OCI-LY7 (cell line): Measurements from ENCODE around the gene PRR14.

ENCODE experiments used
- EZH2phosphoT487 ChIP-seq: fragments of 200-600 bp; sonication (generic); IDR thresholded peaks from 2 replicates; pipeline ENCODE4 v1.6.1; 2018; ENCODE audit warnings: low read depth, borderline replicate concordance, mild to moderate bottlenecking, mixed run types, antibody characterized with exemption, low read length, moderate library complexity, mixed read lengths
- TF ChIP-seq, protein P1 (sequence below): fragments of 200-600 bp; sonication (generic); conservative IDR thresholded peaks from 2 replicates; pipeline ENCODE4 v1.5.1; 2014; ENCODE audit warnings: mild to moderate bottlenecking, antibody characterized with exemption, low read length, moderate library complexity, mixed read lengths

DNA sequence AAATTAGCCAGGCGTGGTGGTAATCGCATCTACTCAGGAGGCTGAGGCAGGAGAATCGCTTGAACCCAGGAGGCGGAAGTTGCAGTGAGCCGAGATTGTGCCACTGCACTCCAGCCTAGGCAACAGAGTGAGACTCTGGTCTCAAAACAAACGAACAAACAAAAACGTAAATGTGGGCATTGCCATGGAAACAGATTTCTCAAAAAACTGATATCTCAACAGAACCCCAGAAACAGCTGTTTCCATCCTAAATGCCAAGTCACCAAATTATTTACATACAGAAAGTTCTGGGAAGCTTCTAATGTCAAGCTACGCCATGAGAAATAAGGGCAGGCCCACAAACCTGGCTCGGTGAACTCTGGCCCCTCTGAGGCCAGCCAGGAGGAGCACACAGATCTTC, 24.5 kb upstream of the PRR14 start:
- TF ChIP-seq, protein P1, sequence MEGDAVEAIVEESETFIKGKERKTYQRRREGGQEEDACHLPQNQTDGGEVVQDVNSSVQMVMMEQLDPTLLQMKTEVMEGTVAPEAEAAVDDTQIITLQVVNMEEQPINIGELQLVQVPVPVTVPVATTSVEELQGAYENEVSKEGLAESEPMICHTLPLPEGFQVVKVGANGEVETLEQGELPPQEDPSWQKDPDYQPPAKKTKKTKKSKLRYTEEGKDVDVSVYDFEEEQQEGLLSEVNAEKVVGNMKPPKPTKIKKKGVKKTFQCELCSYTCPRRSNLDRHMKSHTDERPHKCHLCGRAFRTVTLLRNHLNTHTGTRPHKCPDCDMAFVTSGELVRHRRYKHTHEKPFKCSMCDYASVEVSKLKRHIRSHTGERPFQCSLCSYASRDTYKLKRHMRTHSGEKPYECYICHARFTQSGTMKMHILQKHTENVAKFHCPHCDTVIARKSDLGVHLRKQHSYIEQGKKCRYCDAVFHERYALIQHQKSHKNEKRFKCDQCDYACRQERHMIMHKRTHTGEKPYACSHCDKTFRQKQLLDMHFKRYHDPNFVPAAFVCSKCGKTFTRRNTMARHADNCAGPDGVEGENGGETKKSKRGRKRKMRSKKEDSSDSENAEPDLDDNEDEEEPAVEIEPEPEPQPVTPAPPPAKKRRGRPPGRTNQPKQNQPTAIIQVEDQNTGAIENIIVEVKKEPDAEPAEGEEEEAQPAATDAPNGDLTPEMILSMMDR, result no peak
- TF ChIP-seq EZH2phosphoT487, result no peak
